ENCODE measurements around the gene ARHGEF28. TPM values are rescaled to one million over a fixed set of nuclear protein-coding genes. Genes with fewer than 3 reads are reported as not detected.
A peak's percentile ranks its signal among the peaks of the same experiment; 100 is the strongest.

ARHGEF28 gene
- total RNA-seq, 6 experiments from 2014 or later, result 3.0 to 14.9 (median 6.4) TPM

DNA sequence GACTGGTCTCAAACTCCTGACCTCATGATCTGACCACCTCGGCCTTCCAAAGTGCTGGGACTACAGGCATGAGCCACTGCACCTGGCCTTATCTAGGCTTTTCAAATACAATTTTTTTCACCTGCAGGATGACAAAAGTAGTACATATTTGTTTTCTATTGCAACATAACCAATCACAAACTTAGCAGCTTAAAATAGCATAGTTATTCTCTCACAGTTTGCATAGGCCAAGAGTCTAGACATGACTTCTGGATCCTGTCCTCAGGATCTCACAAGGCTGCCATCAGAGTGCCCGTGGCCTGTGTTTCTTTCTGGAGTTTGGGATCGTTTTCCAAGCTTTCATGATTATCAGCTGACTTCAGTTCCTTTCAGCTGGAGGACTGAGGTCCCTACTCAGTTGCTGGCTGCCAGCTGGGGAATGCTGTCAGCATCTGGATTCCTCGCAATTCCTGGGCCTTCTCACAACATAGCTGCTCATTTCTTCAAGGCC lies 348.9 kb downstream of the ARHGEF28 start:
- Histone ChIP-seq H3K27ac (no peak overlapping the region), H3K36me3 (no peaks in the 10 kb centered on the region), H3K27me3 (no peaks in the 10 kb centered on the region), H3K4me1 (peaks cover 0 to 8% (median 0%) of the 10 kb centered on the region in 4 donors), H3K9me3 (no peaks in the 10 kb centered on the region), H3K4me3 (no peak overlapping the region)
- TF ChIP-seq, protein P1, sequence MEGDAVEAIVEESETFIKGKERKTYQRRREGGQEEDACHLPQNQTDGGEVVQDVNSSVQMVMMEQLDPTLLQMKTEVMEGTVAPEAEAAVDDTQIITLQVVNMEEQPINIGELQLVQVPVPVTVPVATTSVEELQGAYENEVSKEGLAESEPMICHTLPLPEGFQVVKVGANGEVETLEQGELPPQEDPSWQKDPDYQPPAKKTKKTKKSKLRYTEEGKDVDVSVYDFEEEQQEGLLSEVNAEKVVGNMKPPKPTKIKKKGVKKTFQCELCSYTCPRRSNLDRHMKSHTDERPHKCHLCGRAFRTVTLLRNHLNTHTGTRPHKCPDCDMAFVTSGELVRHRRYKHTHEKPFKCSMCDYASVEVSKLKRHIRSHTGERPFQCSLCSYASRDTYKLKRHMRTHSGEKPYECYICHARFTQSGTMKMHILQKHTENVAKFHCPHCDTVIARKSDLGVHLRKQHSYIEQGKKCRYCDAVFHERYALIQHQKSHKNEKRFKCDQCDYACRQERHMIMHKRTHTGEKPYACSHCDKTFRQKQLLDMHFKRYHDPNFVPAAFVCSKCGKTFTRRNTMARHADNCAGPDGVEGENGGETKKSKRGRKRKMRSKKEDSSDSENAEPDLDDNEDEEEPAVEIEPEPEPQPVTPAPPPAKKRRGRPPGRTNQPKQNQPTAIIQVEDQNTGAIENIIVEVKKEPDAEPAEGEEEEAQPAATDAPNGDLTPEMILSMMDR (IDR thresholded peaks at IDR 0.05), result no peak
- TF ChIP-seq POLR2A (IDR thresholded peaks at IDR 0.05), result no peak
- WGBS (ENCODE audit: insufficient coverage, low coverage, low lambda C conversion rate, missing lambda C conversion rate), result 54% methylated on average over 4 of the region's 4 CpGs
- DNase-seq (no peak), ATAC-seq (peak; percentile 52 to 97 (median 77))
- intact Hi-C loops (cut with DNase I), result no loop called here

DNA sequence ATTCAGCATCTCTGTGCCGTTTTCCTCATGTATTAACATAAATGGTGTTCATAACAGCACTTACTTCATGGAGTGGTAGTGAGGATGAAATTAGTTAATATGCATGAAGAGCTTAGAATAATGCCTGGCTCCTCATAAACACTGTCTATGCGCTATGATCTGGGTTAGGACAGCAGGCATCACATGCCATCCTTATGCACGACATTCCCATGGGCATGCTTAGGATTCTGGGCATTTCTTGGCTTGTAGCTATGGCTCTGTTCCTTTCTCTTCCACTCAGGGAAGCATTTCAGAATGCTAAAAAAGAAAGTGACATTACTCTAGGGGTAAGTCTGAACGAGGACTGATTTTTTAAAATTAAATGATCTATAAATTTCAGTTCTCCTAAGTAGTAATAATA lies 349.8 kb downstream of the ARHGEF28 start:
- TF ChIP-seq, protein P1 (IDR thresholded peaks at IDR 0.05), result no peak
- no peak for TF ChIP-seq POLR2A (IDR thresholded peaks at IDR 0.05)
- no peak for ATAC-seq
- 80% methylated on average over 3 of the region's 4 CpGs for WGBS (ENCODE audit: insufficient coverage, low coverage, low lambda C conversion rate, missing lambda C conversion rate)
- no peak for DNase-seq
- Histone ChIP-seq H3K4me3 (no peak overlapping the region), H3K36me3 (no peaks in the 10 kb centered on the region), H3K27me3 (no peaks in the 10 kb centered on the region), H3K4me1 (peaks cover 0 to 8% (median 0%) of the 10 kb centered on the region in 4 donors), H3K9me3 (no peaks in the 10 kb centered on the region), H3K27ac (no peak overlapping the region)
- intact Hi-C loops (cut with DNase I), result no loop called here

DNA sequence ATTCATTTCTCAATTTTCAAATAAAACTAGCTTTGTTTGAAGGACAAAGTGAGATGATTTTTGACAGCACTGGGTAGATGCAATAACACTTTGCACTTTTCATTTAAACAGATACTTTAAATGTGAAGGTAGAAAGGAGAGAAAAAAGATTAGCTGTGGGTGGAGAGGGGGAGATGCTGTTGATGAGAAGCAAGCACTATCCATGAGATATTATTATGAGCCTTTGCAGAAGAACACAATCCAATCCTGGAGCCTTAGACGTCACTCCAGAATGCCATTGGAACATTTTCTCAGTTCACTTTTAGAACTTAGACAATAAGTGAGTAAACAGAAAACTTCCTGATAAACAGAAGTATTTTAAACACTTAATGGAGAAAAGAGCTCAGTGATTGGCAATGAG lies 351.1 kb downstream of the ARHGEF28 start:
- H3K36me3 ChIP-seq, result no peaks in the 10 kb centered on the region

DNA sequence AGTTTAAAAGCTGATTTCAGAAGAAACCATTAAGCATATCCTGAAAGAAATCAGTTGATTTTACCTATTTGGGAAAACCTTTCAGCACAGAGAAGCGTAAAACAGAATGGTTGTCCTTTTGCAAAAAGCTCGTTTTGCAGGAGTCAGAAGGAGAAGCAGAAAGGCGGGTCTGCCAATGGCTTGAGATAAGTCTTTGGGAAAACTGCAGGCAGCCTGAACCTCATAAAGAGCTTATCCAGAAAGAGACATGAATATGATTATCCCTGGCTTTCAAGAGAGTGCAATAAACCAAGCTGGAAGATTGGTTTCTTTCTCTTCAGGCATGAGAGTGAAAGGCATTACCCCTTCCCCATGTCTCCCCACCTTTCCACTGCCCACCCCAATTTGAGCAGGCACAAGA lies 353.3 kb downstream of the ARHGEF28 start:
- no peak for ATAC-seq
- no peak for DNase-seq
- intact Hi-C loops (cut with DNase I), result no loop called here
- Histone ChIP-seq H3K4me3 (no peak overlapping the region), H3K4me1 (peaks cover 0 to 8% (median 0%) of the 10 kb centered on the region in 4 donors), H3K27ac (no peak overlapping the region), H3K27me3 (no peaks in the 10 kb centered on the region), H3K9me3 (no peaks in the 10 kb centered on the region), H3K36me3 (no peaks in the 10 kb centered on the region)
- TF ChIP-seq, protein P1 (IDR thresholded peaks at IDR 0.05), result no peak
- no peak for TF ChIP-seq POLR2A (IDR thresholded peaks at IDR 0.05)
- WGBS (ENCODE audit: insufficient coverage, low coverage, low lambda C conversion rate, missing lambda C conversion rate), result 89% methylated on average over 3 of the region's 3 CpGs

More for the DNA sequence above, 351.1 kb downstream of the ARHGEF28 start:
- DNase-seq, result no peak
- no peak overlapping the region for H3K4me3 ChIP-seq
- no peaks in the 10 kb centered on the region for H3K27me3 ChIP-seq
- peaks cover 0 to 8% (median 0%) of the 10 kb centered on the region in 4 donors for H3K4me1 ChIP-seq
- no peak for ATAC-seq
- H3K9me3 ChIP-seq, result no peaks in the 10 kb centered on the region
- WGBS (ENCODE audit: insufficient coverage, low coverage, low lambda C conversion rate, missing lambda C conversion rate), result 63% methylated on average over 1 of the region's 1 CpG
- H3K27ac ChIP-seq, result no peak overlapping the region
- intact Hi-C loops (cut with DNase I), result no loop called here
- TF ChIP-seq POLR2A (IDR thresholded peaks at IDR 0.05), result no peak

DNA sequence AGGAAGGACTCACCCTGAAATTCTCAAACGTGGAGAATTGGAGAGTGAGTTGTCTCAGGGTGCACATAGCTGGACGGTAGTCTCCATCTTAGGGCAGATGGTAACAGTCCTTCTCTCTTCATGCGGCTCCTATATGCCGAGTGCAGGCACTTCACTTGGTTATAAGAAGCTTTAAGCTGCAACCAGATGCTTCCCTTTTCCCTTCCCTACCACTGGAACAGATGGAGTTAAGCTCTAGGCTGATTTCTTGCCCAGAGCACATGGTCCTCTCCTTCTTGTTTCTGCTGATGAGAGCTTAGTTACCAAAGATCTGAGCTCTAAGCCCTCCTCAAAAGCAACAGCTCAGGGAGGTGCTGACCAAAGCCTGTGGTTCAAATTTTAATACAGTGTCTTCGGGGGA lies 355.7 kb downstream of the ARHGEF28 start:
- ATAC-seq (no peak), DNase-seq (no peak)
- TF ChIP-seq, protein P1 (IDR thresholded peaks at IDR 0.05), result no peak
- no peak for TF ChIP-seq POLR2A (IDR thresholded peaks at IDR 0.05)
- Histone ChIP-seq H3K4me1 (peaks cover 0 to 11% (median 0%) of the 10 kb centered on the region in 4 donors), H3K27me3 (no peaks in the 10 kb centered on the region), H3K4me3 (no peak overlapping the region), H3K36me3 (no peaks in the 10 kb centered on the region), H3K9me3 (no peaks in the 10 kb centered on the region), H3K27ac (no peak overlapping the region)
- WGBS (ENCODE audit: insufficient coverage, low coverage, low lambda C conversion rate, missing lambda C conversion rate), result 54% methylated on average over 3 of the region's 5 CpGs
- intact Hi-C loops (cut with DNase I), result no loop called here

All from right lobe of liver (tissue), 6 donors.